G401.6 (cell line): ENCODE measurements around the gene LY6G5B.

Experiments used
- FAIRE-seq: peaks from 2 replicates; lab custom pipeline; 2012; peaks lifted over from hg19 to GRCh38; lab: Jason Lieb, UNC

The LY6G5B gene

DNA sequence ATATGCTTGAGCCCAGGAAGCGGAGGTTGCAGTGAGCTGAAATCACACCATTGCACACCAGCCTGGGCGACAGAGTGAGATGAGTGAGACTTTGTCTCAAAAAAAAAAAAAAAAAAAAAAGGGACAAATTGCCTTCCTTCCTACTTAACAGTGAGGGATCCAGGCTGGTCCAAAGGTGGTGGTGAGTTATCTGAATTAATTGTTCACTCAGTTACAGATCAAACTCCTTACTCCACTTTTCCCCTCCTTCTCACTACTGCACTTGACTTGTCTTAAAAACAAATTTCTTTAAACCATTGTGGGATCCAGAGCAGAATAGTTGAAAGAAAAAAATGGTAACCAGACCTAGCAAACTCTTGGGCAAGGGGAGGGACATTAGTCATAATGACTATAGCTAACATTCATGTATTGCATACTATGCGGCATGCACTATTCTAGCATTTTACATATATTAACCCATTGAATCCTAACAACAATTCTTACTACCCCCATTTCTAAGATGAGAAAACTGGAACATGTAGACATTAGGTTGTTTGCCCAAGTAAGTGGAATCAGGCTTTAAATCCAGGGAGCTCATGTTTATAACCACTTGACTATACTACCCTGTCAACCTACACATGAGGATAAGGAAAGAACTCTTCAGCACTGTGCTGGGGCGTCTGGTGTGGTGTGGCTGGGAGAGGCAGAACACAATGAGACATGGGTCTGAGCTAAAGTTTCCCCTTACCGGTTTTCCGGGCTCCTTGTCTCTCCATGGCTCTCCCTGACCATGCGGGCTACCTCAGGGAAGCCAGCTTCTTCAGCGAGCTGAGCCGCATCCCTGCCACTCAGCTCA lies 6.4 kb upstream of the LY6G5B start:
- FAIRE-seq: no peak

DNA sequence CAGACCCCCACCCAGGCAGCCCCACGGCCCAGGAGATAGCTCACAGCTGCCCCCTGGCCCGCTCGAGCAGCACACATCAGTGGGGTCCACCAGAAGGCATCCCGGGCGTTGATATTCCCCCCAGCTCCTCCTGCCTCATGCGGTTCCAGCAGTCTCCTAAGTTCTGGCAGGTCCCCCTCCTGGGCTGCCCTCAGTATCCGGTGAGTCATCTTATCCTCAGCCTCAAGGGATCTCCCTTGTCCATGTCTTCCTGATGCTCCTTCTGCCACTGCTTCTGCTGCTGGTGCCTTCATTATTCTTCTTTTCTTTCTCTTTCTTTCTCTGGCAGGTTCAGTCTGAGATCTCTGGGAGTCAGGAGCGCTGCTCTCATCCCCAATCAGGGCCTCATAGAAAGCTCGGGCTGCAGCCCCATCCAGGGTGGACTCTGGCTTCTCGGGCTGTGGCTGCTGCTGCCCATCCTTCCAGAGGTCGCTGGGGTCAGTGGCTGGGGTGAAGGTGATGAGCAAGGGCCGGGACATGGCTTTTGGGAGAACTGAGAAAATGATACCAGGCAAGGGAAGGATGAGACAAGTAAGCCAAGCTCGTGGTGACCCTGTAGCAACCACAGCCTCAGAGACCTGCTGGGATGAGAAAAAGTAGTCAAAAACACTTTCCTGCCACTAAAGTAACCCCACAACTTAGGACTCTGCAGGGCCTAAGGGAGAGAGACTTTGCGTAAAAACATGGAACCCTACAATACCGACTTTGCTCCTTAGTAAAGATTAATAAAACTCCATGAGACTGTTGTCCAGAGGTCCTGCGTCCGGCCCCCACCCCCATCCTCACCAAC lies 5.6 kb upstream of the LY6G5B start:
- FAIRE-seq: no peak

DNA sequence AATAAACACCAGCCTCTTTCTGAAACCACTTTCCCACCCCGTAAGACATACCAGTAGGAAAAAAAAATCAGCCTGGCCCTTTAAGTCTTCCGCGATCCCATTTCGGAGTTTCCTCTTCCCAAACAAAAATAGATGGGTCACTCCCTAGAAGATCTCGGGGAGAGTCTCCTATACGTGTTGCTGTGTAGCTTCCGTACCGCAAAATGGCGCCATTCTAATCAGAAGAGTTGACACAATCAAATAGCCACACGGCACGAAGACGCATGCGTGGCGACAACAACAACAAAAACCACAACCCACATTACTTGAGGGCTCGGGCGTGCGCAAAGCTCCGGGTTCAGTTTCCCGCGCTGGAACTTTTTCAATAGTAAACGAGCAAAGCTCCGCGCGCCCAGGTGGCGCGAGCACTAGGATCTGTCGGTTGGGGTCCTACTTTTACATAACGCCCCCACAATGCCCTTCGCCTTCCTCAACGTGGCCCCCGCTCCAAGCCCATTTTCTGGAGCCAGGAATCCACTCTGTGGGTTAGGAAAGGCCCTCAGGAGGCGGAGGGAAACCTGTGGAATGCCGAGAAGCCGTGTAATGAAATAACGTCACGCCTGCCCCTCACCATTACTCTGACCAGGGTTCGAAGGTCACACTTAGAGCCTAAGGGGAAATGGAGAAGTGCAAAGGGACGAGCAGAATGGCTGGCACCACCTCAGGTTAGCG lies 4.8 kb upstream of the LY6G5B start, which contains the start of gene GPANK1:
Gene GPANK1, minus strand, starts transcription at position 208 of the 711 bp plus-strand sequence. CDS start 519 bp downstream, outside the sequence.
- peak; percentile 94 for FAIRE-seq

DNA sequence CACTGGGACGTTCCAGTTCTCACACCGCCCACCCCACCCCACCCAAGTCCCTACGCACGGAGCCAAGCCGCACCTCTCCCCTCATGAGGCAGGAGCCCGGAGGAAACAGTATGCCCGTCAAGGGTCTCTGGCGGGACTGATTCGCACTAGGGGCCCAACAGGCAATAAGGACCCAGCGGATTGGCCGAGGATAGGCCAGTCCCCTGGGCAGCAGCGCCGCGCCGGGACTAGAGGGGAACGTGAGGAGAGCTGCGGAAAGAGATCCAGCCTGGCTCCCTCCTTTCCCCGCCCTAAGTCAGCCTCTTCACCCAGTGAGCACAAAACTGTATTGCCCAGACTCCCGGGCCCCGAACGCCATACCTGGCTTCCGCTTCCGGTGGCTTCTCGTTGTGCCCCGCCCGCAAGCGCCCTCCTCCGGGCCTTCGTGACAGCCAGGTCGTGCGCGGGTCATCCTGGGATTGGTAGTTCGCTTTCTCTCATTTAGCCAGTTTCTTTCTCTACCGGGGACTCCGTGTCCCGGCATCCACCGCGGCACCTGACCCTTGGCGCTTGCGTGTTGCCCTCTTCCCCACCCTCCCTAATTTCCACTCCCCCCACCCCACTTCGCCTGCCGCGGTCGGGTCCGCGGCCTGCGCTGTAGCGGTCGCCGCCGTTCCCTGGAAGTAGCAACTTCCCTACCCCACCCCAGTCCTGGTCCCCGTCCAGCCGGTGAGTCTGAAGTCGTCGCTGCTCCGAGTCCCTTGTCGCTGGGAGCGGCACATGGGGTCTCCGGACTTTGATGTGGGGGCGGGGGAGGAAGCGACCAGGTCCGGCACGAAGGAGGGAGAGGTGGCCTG lies 4.1 kb upstream of the LY6G5B start, which contains the start of gene CSNK2B:
Gene CSNK2B, plus strand, starts transcription at position 580 of the 836 bp plus-strand sequence. CDS start 752 bp downstream, outside the sequence.
- FAIRE-seq: peak; percentile 91

DNA sequence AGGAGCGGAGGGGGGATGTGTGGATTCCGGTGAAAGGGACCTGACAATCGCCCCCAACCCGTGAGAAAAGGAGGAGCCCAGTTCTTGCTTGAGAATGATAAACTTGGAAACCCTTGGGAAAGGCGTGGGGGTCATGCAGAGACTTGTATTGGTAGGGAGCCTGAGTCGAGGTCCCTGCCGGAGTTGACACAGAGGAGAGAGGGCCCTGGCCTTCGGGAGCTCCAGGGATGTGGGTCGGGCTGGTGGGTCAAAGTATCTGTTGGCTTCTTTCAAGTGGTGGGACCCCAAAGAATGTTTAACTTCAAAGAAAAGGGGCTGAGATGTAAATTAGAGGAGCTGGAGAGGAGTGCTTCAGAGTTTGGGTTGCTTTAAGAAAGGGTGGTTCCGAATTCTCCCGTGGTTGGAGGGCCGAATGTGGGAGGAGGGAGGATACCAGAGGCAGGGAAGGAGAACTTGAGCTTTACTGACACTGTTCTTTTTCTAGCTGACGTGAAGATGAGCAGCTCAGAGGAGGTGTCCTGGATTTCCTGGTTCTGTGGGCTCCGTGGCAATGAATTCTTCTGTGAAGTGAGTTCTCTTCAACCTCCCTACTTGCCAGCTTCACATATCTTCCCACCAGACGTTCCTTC lies 3.3 kb upstream of the LY6G5B start:
- no peak for FAIRE-seq

DNA sequence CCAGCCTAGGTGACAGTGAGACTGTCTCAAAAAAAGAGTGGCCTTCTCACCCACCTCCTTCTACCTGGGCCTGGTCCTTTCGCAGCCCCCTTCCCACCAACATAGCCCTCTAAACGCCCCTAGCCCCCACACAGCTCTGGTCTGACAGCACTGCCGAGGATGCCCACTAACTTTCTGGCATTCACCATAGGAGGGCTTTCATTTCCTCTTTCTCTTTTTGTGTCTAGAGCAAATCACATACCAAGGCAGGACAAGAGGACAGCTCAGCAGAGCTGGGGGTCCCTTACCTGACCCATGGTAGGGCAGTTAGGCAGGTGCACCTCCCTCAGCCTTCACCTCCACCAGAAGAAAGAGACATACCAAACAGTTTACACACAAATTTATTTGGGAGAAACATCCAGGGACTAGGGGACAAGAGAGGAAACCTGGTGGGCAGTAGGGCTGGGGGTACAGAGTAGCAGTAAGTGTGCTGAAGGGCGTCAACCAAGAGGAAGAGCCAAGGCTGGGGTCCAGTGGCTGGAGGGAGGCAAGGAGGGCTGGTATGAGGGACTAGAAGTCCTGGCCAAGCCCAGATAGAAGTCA lies 6.6 kb downstream of the LY6G5B start:
- no peak for FAIRE-seq

DNA sequence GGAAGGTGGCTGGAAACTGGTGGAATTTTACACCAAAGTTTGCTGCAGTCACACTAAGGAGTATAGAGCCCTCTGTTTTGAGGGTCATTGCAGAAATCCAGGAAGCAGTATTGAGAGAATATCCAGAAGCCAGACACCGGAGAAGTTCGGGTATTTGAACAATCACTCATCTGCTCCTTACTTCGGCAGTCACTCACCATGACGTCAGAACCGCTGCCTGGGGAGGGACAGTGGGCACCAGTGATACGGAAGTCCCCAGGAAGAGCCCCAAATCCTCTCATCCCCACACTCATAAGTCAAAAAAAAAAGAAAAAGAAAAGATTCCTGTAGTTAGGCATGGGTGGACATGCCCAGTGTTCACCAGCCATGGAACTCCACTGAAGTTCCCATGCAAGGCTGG lies 7.1 kb downstream of the LY6G5B start:
- no peak for FAIRE-seq

DNA sequence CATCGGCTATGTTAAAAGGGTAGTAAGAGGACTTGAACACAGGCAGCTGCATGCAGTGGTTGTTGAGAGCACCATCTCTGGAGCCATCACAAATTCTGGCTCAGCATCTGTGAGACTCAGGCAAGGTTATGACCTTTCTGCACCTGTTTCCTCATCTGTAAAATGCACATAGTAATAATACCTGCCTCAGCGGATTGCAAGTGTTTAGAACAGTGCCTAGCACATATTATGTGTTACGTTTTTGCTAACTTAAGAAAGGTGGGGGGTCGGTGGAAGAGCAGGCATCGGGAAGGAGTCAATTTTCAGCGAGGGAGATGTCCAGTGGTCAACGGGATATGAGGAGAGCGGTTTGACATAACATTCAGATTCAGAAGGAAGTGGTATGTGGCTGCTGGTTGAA lies 8.2 kb downstream of the LY6G5B start:
- no peak for FAIRE-seq

DNA sequence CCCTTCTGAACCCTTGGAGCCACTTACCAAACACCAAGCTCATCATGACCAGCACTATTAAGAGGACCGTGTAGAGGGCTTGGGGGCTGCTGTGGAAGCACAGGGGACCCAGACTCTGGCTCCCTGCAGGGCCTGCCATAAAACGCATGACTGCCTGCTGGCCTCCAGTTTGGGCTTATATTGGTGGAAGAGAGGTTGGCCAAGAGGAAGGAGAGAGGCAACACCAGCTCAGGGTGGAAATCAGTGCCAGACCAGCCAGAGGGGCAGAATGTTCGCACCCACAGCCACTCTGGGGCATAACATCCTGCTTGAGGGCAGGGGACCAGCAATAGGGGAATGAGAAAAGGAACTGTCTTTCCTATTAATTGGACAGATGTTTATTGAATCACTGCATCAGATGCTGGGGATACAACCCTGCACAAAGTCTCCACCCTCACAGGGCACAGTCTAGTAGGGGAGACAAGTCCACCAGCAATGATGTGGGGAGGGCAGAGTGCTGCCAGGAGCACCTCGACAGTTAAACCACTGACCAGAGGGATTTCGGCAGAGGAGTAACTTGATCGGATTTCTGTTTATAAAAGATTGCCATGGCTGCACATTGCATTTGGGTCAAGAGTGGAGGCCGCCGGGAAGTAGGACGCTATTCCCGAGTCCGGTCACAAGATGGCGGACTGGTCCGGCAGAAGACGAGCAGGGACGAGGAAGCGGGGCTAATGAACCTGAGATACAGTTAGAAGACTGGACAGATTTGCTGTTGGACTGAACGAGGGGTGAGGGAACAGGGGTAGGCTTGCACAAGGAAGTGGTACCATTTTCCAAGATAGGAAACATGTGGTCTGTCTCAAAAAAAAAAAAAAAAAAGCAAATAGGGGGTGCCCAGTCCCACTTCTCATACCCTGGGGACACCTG lies 10.7 kb downstream of the LY6G5B start, which contains the start of gene LY6G5C:
Gene LY6G5C, minus strand, starts transcription at position 842 of the 909 bp plus-strand sequence. Its CDS starts 694 bp downstream, at position 148.
- no peak for FAIRE-seq

DNA sequence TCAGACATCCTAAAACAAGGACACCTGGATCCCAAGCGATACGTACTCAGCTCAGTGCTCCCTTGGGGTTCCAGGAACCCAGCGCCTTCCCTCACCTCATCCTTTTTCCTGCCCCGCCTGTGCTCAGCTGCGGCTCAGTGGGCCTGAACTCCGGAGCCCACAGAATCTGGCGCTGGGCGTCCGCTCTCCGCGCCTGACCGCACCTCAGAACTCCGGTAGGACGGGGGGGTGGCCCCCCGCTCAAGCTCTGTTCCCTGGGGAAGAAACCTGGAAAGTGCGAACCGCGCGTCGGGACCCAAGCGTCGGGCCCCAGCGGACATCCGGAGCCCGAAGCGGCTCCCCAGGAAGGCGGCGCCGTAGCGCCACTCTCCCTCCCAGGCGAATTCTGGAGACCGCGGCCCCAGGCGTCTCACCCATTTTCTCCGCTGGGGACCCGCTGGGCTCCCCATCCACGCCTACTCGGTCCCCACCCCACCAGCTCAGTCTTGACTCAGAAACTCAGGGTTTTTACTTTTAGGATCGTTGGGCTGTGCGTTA lies 11.4 kb downstream of the LY6G5B start:
- no peak for FAIRE-seq

DNA sequence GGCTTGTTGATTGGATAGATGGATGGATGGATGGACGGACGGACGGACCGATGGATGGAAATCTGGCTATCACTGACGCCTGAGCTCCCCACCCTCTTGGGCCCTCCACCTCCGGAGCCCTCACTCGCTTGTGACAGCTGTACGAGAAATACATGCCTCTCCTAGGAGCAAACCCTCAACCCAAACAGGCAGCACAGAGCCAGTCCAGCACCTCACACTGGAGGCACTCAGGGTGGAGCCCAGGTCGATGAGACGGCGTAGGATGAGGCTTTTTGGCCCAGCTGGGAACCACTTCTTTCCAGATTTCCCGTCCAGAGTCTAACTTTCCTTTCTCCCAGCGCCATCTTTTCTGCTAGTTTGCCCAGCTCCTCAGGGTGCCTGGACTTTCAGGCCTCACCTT lies 13.8 kb downstream of the LY6G5B start:
- no peak for FAIRE-seq

DNA sequence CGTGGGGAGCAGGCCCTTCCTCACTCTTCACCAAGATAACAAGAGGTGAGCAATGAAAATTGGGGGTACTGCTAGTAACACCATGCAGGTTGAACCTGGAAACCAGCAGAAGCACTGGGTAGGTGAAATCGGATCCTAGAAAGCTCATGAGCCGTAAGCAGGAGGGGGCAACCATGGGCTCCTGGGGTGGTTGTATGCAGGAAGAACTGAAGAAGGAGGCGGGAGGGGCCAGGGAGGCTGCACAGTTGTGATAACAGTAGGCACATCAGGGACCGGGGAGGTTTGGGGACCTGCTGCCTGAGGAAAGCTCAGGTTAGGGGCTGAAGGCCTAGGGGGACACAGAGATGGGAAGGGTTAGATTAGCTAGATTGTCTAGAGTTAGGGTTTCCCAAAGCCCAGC lies 16.7 kb downstream of the LY6G5B start:
- no peak for FAIRE-seq

DNA sequence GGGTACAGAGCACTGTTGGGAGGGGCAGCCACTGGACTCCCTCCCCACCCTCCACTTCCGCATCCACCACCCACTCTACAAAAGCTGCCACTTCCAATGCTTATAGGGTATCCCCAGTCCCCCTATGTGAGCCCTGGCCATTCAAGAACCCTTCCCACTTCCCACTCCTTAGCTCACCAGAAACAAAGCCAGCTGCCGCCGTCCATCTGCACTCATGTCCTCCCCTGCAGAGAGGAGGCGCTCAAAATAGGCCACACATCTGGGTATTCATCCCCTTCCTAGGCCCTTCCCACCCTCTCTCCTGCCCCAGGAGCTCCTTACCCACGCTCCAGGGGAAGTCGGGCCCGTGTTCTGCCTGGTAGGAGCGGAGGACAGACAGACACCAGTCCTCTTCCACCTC lies 17.5 kb downstream of the LY6G5B start:
- no peak for FAIRE-seq

DNA sequence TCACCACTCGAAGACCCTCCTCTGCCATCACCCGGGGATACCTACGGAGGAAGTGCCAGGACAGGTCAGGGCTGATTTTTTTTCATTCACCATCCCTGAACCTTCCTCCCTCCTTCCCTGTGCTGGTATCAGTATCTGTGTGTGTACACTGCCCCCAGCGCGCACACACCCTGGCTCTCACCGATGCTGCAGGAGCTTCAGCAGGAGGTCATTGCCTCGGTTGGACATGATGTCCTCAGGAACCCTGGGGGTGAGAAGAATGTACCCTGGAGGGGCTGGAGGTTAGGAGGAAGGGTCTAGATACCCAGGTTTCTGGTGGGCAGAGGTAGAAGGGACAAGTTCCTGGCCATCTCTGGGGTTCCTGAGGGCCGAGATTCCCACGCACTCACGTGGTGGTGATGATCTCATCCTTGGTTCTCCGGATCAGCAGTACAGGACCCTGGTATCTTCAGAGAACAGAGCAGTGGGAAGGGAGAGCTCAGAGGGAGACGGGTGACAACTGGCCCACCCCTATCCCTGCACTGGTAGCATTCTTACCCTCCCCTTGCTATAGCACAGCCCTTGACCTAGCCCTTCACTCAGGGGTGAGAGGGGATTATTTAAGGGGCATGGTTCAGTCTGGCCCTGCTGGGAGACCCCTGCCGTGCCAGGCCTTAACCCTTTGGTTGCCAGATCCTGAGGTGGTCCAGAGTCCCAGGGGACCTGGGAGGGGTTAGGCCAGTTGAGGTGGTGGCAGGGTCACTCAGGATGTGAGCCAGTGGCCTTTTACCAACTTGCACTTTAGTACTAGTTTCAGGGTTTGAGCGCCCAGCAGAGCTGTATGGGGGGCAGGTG lies 18.3 kb downstream of the LY6G5B start:
- no peak for FAIRE-seq

DNA sequence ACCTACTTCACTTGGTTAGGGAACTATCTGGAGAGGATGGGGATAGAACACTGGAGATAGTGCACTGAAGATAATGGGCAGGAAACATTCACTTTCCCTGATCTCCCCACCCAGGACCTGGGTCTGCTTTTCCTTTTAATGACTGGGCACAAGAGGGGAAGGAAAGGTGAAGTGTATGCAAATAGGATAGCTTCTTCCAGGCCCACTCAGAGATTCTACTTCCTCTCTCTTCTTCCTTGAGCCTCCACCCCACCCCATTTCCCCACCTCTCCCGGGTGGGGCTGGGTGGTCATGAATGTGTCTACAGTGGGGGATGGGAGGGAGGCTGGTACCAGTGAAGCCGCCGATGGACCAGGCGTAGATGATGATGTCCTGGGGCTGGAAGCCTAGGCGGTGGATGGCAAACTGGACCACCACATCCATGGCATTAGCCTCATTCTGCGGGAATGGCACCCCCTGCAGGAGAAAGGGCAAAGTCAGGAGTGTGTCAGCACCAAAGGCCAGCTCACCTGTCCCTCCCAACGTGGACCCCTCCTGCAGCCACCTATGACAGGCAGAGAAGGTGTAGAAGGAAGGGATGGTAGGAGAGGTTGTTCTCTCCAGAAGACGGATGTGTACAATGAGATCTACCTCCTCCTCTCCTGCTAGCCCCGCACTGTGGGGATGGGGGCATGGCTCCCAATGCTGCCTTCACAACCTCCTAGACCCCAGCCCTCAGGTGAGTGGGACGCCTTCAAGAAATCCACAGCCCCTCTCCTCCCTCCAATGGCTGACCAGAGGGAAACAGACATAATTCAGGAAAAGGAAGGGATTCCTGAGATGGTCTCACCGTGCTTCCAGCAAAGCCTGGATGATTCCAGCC lies 19.7 kb downstream of the LY6G5B start:
- no peak for FAIRE-seq

DNA sequence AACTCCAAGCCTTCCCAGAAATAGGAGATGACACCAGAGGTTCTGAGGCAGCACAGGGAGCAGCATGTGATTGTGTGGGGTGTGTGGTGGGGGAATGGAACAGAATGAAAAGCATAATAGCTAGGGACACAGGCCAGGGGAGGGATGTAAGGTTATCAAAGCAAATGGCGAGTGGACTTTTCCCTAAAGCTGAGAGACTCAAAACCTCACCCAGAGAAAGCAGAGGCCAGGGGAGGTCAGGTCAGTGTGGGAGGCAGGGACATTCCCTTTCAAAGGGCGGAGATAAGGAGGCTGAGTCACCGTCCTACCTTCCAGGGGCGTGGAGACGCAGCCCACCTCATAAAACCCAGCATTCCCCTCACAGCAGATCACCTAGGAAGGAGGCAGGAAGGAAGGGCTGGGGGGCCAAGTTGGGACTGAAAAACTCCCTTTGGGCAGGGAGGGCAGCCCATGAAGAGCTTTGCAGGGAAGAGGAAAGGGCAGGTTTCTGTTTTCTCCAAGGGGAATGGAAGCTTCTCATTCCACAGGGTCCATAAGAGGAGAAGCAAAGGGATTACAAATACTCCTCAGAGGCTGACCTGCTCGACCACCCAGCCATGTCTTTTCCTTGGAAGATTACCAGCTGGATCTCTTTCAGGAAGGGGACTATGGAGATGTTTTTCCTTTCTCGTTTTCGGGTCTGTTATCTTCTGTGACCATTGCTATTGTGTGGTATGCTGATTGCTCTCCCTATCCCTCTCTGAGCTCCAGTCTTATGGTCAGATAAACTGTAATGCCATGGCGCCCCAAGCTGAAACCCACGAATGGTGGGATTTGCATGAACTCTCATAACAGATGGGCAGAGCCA lies 20.7 kb downstream of the LY6G5B start:
- FAIRE-seq: no peak
